Left kidney (tissue), 2 donors: ENCODE results near the gene SUGCT. TPM values are rescaled to one million over a fixed set of nuclear protein-coding genes. Genes with fewer than 3 reads are reported as not detected.
A peak's percentile ranks its signal among the peaks of the same experiment; 100 is the strongest.

Experiments
- DNase-seq: peaks from one replicate; pipeline ENCODE4 v3.0.0-alpha.2; 2013
- polyA plus RNA-seq: library from polyadenylated mRNA; unstranded; fragments of 120-200 nt; gene quantifications from one replicate; pipeline ENCODE4 v1.2.1, GENCODE V29; 2013; ENCODE audit not compliant: insufficient read length

The SUGCT gene
- polyA plus RNA-seq, 1 donor: 14.0 TPM

DNA sequence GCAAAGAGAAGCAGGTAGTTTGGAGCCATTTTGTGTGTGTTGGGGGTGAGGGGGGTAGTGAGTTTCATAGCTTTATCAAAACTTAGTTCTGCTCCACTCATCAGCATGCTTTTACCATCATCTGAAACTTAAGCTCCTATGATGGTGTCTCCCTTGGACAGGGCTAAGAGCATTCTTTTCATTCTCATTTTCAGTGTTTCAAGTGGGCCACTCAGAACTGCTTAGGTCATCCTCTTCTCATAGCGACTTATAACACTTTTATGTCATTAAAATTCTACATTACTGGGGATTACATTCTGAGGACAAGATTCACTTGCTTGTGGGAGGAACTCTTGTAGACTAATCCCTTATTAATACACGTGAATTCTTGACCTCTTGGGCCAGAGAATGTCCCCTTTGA is 649.4 kb downstream of the SUGCT start:
- DNase-seq: no peak

- no peak for DNase-seq
Measured at GRCh38 chr7:40786909-40787308, 652.1 kb downstream of the SUGCT start.

DNA sequence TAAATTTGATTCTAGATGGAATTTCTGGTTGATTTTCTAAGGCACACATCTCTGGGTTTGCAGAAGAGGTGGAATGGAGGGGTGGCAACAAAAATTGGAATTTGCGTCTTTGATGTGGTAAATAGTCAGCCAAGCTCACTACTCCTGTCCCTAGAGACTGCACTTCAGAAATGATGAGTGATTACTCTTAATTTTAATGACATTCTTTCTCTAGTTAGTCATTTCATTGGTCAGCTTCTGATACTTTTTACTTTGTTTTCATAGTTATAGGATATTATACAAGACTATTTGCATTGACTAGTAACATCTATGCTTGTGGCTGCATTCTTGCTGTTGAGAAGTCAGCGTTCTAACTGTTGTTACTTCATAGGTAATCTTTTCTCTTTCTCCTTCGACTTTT is 658.3 kb downstream of the SUGCT start:
- no peak for DNase-seq

DNA sequence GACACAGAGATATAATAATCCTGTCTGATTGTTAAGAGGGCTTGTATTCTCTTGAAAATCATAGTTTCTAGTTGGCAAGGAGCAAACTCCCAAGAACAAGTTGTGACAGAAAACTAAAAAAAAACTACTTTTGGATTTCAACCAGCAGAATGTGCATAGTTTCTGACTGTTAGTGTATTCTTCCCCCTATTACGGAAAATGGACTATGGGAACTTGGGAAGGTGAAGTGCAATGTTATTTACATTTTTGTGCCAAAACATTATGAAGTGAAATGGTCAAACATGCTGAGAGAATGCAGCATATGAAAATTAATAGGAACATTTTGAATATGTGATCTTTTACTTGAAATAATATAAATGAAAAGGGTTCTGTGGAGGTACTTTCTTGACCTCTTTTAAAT is 660.8 kb downstream of the SUGCT start:
- no peak for DNase-seq

- DNase-seq: no peak
Measured at GRCh38 chr7:40796723-40797122, 661.9 kb downstream of the SUGCT start.

GRCh38 chr7:40798613-40799012 is 663.8 kb downstream of the SUGCT start:
- no peak for DNase-seq

DNA sequence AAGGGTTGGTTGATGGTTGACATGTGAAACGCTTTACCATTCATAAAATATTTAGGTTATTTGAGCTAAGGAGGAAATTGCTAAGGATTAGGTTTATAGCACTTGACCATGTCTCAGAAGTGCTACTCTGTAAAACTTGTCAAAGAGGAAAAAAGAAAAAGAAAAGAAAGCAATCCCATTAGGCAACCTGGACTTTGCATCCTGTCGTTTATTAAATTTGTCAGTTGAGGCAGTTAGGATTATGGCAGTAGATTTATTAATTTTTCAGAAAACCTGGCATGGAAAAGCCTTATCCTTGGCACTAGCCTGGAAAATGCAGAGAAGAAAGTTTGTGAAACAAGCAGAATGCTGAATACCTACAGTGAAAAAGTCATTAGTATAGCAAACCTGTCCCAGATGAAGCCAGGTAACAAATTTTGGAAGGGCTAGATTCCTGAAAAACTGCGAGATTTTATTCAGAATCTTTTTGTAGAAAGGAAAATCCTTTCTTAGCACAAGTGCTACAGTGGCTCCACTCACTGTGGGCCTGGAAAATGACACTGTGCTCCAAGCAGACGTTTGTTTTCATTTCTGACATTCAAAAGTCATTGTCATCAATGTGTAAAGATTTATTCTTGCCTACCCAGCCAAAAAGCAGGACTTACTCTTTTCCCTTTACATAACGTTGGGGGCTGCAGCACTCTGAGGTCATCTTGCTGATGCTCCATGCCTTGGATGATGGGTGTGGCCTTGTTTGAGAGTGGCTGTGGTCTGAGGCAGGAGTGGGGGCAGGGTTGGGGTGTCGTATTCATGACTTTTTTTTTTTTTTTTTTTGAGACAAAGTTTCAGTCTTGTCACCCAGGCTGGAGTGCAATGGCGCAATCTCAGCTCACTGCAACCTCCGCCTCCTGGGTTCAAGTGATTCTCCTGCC is 664.9 kb downstream of the SUGCT start:
- no peak for DNase-seq

- DNase-seq: no peak
Measured at GRCh38 chr7:40800771-40801170, 666.0 kb downstream of the SUGCT start.

GRCh38 chr7:40802497-40802896 is 667.7 kb downstream of the SUGCT start:
- DNase-seq: no peak

GRCh38 chr7:40804477-40805215 is 669.8 kb downstream of the SUGCT start:
- DNase-seq: no peak

DNA sequence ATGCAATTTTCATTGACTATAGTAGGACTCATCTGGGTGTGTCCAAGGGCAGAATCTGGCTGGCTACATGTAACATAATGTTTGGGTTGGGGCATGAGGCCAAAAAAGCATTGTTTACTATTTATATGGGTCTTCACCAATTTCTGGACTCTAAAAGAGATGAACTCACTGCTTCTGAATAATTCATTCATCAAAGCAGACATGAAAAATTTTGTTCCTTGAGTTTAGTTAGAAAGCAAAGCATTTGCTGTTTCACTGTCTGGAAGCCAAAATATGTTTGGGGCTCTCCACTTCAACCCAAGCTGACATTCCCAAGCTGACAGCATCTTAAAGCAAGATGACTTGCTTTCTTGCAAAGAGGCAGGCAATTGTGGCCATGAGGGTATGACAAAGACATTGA is 670.6 kb downstream of the SUGCT start:
- DNase-seq: no peak

GRCh38 chr7:40808378-40808942 is 673.7 kb downstream of the SUGCT start:
- DNase-seq: no peak

- DNase-seq: no peak
Measured at GRCh38 chr7:40810274-40810673, 675.5 kb downstream of the SUGCT start.

DNA sequence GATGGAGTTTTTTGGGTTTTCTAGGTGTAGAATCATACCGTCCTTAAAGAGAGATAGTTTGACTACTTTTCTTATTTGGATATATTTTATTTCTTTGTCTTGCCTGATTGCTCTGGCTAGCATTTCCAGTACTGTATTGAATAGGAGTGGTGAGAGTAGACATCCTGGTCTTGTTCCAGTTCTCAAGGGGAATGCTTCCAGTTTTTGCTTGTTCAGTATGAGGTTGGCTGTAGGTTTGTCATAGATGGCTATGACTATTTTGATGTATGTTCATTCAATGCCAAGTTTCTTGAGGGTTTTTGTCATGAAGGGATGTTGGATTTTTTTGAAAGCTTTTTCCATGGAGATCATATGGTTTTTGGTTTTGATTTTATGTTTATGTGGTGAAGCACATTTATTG is 676.9 kb downstream of the SUGCT start:
- no peak for DNase-seq

- DNase-seq: no peak
Measured at GRCh38 chr7:40815022-40815421, 680.2 kb downstream of the SUGCT start.

- DNase-seq: no peak
Measured at GRCh38 chr7:40815512-40815911, 680.7 kb downstream of the SUGCT start.

DNA sequence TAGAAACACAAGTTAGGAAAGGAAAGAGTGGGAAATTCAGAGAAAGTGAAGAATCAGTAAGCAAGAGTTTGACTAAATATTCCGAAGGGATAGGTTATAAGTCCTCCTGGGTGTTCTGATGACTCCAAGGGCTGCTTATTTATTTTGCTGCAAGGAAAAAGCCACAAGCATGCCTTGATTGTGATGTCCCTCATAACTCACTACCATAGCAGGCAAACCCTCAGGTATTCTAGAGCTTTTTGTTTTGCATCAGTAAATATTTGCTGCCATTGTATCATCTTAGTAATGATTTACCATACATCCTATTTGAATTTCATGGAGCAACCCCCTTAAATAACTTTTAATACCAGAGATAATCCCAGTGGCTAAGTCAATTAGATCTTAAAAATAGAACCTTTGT is 688.1 kb downstream of the SUGCT start:
- no peak for DNase-seq

DNA sequence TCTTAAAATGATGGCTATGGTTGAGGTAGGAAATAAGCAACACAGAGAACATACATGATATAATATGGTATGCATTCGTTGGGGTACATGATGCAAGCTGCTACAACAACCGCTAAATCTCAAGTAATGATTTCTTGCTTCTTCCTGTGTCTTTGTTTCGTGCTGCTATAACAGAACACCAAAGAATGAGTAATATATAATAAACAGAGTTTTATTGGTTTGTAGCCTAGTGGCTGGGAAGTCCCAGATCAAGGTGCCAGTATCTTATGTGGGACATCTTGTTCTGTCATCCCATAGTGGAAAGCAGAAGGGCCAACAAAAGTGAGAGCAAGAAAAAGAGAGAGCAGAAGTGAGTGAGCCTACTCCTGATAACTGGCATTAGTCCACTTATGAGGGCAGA is 689.7 kb downstream of the SUGCT start:
- DNase-seq: no peak

DNA sequence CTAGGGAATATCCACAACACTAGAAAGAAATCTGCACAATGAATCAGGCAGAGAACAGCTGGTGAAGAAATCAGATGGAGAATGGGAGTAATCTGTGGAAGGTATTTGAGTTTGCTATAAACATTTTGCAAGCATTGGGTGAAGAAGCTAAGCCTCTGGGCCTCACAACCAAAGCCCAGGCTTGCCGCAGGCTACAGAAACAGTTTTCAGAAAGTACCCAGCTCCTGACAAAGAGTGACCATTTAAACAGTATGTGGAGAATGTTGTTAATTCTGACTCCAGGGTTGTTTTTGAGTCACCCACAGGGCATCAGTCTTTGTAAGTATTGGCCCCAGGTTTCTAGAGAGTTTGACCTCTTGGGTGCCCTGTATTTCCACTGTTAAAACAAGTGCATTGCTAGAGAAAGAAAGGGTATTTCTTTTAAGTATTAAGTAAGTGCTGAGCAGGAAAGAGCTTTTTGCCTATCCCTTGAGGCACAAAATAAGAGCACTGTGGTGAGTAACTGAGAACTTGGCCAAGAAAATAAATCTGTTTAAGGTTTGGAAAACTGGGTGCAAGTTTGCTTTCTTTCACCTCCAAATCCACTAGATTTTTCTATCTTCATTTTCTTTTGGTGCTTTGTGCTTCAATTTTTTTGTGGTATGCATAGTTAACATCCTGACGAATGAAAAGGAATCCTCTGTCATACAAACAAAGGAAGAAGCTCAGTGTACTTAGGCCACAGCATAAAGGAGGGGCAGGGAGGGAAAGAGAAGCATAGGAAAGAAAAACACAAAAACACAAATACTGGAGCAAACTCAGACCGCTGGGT is 691.8 kb downstream of the SUGCT start:
- no peak for DNase-seq

GRCh38 chr7:40827222-40828085 is 692.6 kb downstream of the SUGCT start:
- peak; percentile 46 for DNase-seq
